K562 (cell line): Measurements from ENCODE around the gene TENT4B. TPM values are rescaled to one million over a fixed set of nuclear protein-coding genes. Genes with fewer than 3 reads are reported as not detected.

Experiments
- ELF2 ChIP-seq: fragments of 250-450 bp; sonication (Bioruptor Pico); IDR thresholded peaks from 2 replicates; pipeline ENCODE4 v1.5.0; 2021; ENCODE audit warnings: mild to moderate bottlenecking
- FOXA3 ChIP-seq, 2 experiments: fragments of 450-650 bp in 1 of 2; sonication (generic) in 1 of 2; formaldehyde crosslinking; IDR thresholded peaks in 1 of 2; conservative IDR thresholded peaks in 1 of 2; 2 replicates each; pipeline versions ENCODE4 v1.4.0 to v1.8.0; 2020 to 2022; ENCODE audit warnings: mild to moderate bottlenecking in 2 of 2, missing genetic modification reagents in 1 of 2
- FUS ChIP-seq: fragments of 200-400 bp; formaldehyde crosslinking; optimal IDR thresholded peaks from 2 replicates; pipeline ENCODE3; 2017; ENCODE audit warnings: low read depth, low read length
- GTF2E2 ChIP-seq: fragments of 200-800 bp; sonication (Bioruptor generic); IDR thresholded peaks from 2 replicates; pipeline ENCODE4 v1.6.1; 2016; ENCODE audit warnings: missing genetic modification characterization, missing compliant biosample characterization
- HMGN3 ChIP-seq: IDR thresholded peaks from 2 replicates; pipeline ENCODE4 v1.6.1; 2011; ENCODE audit warnings: borderline replicate concordance, low read depth, mild to moderate bottlenecking, mixed read lengths, low read length; ENCODE audit not compliant: insufficient read length; ENCODE audit errors: extremely low read depth
- NCOA1 ChIP-seq: fragments of 450-650 bp; IDR thresholded peaks from 2 replicates; pipeline ENCODE4 v1.6.1; 2016; ENCODE audit warnings: low read depth
- OTX1 ChIP-seq: fragments of 450-650 bp; formaldehyde crosslinking; IDR thresholded peaks from 2 replicates; pipeline ENCODE4 v1.4.0; 2022; ENCODE audit warnings: mild to moderate bottlenecking
- RHOXF2B ChIP-seq: fragments of 250-450 bp; sonication (Bioruptor Pico); conservative IDR thresholded peaks from 2 replicates; pipeline ENCODE4 v1.5.1; 2021
- USF1 ChIP-seq: sonication (generic); formaldehyde crosslinking; IDR thresholded peaks from 2 replicates; pipeline ENCODE4 v1.9.0; 2022; ENCODE audit warnings: mild to moderate bottlenecking, missing genetic modification reagents
- ZNF175 ChIP-seq: fragments of 200-800 bp; sonication (Bioruptor generic); IDR thresholded peaks from 2 replicates; pipeline ENCODE4 v1.6.1; 2016; ENCODE audit warnings: low read depth, mild to moderate bottlenecking, missing genetic modification characterization, missing compliant biosample characterization
- ZNF41 ChIP-seq: fragments of 250-450 bp; sonication (Bioruptor Pico); conservative IDR thresholded peaks from 2 replicates; pipeline ENCODE4 v1.4.0; 2020; ENCODE audit warnings: mild to moderate bottlenecking
- polyA plus RNA-seq, 8 experiments: library from polyadenylated mRNA; depleted of rRNA in 4 of 8; stranded (reverse) in 5 of 8; unstranded in 3 of 8; fragments of >200 nt; fragmentation: Nextera tagmentation in 2 of 8; fragmentation: Illumina TruSeq in 1 of 8; extraction: Ambion mirVana in 2 of 8; extraction: Trizol in 1 of 8; gene quantifications; 2 replicates each; pipeline versions ENCODE4 v1.2.1 to v1.2.3, GENCODE V29; 2011 to 2014; ENCODE audit warnings: inconsistent platforms in 1 of 8, missing spikeins in 1 of 8
- total RNA-seq, 7 experiments: library from RNA; depleted of rRNA in 6 of 7; stranded (reverse); fragments of >200 nt in 6 of 7; fragmentation: Illumina TruSeq in 2 of 7; extraction: Trizol in 2 of 7; gene quantifications; 2 replicates each; pipeline versions ENCODE4 v1.2.1 to v1.2.3, GENCODE V29; 2011 to 2021; ENCODE audit warnings: low replicate concordance in 1 of 7
- TF ChIP-seq, protein P1 (sequence below): sonication (generic); formaldehyde crosslinking; IDR thresholded peaks from 2 replicates; pipeline ENCODE4 v1.8.1; 2023; ENCODE audit warnings: mild to moderate bottlenecking, missing genetic modification reagents
- TF ChIP-seq, protein P2 (sequence below): fragments of 250-450 bp; sonication (Bioruptor Pico); IDR thresholded peaks from 2 replicates; pipeline ENCODE4 v1.8.0; 2021; ENCODE audit warnings: moderate library complexity, mild to moderate bottlenecking, inconsistent platforms
- TF ChIP-seq, protein P3 (sequence below): fragments of 450-650 bp; formaldehyde crosslinking; IDR thresholded peaks from 2 replicates; pipeline ENCODE4 v1.4.0; 2020; ENCODE audit warnings: mild to moderate bottlenecking, mixed read lengths
- TF ChIP-seq, protein P4 (sequence below): fragments of 250-450 bp; sonication (Bioruptor Pico); IDR thresholded peaks from 2 replicates; pipeline ENCODE4 v1.4.0; 2020; ENCODE audit warnings: mild to moderate bottlenecking, moderate library complexity
- TF ChIP-seq, protein P5 (sequence below), 2 experiments: IDR thresholded peaks; 2 replicates each; pipeline ENCODE4 v1.6.1; 2011; ENCODE audit warnings: borderline replicate concordance in 1 of 2, control low read depth in 1 of 2, low read depth in 1 of 2, low read length in 1 of 2, mild to moderate bottlenecking in 1 of 2, mixed read lengths in 1 of 2, moderate library complexity in 1 of 2; ENCODE audit not compliant: insufficient read depth in 1 of 2, insufficient read length in 1 of 2, poor library complexity in 1 of 2, severe bottlenecking in 1 of 2; ENCODE audit errors: extremely low read depth in 1 of 2

The TENT4B gene
- total and polyA plus RNA-seq, 9 of the 15 experiments (the other 6 are each of a cell fraction or from before 2014, with no cell fraction given): 5.2 to 8.4 (median 7.0) TPM

DNA sequence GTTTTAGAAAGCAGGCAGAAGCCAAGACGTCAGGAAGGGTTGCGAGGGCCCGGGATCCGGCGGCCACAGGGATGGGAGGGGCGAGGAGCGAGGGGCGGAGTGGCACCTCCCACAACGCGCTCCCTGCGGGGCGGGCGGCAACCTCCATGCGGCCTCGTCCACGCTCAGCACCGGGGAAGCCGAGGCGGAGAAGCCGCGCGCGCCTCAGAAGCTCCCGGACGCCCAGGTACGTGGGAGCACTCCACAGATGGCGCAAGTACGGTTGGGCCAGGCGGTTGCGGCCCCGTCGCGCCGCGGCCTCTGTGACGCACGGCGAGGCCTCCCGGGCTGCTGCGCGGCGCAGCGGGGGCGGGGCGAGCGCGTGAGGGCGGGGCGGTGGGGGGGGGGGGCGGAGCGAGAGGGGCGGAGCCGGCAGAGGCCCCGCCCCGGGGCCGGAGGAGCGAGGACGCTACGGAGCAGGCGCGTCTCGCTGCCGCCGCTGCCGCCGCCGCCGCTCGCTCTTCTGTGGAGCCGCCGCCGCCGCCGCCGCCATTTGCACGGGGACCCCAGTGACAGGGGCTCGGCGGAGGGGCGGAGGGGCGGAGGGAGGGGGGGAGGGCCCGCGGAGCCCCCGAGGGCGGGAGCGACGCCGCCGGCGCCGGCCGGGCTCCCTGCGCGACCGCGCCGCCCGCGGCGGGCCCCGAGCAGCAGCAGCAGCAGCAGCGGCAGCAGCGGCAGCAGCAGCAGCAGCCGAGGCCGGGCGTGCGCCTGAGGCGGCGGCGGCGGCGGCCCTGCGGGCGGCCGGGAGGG is at the start of gene TENT4B (continued):
- TF ChIP-seq, protein P1, sequence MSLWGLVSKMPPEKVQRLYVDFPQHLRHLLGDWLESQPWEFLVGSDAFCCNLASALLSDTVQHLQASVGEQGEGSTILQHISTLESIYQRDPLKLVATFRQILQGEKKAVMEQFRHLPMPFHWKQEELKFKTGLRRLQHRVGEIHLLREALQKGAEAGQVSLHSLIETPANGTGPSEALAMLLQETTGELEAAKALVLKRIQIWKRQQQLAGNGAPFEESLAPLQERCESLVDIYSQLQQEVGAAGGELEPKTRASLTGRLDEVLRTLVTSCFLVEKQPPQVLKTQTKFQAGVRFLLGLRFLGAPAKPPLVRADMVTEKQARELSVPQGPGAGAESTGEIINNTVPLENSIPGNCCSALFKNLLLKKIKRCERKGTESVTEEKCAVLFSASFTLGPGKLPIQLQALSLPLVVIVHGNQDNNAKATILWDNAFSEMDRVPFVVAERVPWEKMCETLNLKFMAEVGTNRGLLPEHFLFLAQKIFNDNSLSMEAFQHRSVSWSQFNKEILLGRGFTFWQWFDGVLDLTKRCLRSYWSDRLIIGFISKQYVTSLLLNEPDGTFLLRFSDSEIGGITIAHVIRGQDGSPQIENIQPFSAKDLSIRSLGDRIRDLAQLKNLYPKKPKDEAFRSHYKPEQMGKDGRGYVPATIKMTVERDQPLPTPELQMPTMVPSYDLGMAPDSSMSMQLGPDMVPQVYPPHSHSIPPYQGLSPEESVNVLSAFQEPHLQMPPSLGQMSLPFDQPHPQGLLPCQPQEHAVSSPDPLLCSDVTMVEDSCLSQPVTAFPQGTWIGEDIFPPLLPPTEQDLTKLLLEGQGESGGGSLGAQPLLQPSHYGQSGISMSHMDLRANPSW (CRISPR knock-in tag): no peak
- TF ChIP-seq RHOXF2B (CRISPR knock-in tag) (no peak), GTF2E2 (tag) (no peak), FUS (peak; percentile 56), NCOA1 (no peak), USF1 (no peak), ELF2 (CRISPR knock-in tag) (no peak), FOXA3 (CRISPR knock-in tag; conservative IDR thresholded peaks at IDR 0.05 in 1 of 2, IDR thresholded peaks at IDR 0.05 in 1 of 2) (no peak), HMGN3 (peak; percentile 42), ZNF175 (CRISPR knock-in tag) (no peak), ZNF41 (CRISPR knock-in tag) (no peak), OTX1 (CRISPR knock-in tag) (no peak; the same call in 1 of the 2 replicates)
- TF ChIP-seq, protein P2, sequence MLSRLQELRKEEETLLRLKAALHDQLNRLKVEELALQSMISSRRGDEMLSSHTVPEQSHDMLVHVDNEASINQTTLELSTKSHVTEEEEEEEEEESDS (CRISPR knock-in tag): no peak
- TF ChIP-seq, protein P3, sequence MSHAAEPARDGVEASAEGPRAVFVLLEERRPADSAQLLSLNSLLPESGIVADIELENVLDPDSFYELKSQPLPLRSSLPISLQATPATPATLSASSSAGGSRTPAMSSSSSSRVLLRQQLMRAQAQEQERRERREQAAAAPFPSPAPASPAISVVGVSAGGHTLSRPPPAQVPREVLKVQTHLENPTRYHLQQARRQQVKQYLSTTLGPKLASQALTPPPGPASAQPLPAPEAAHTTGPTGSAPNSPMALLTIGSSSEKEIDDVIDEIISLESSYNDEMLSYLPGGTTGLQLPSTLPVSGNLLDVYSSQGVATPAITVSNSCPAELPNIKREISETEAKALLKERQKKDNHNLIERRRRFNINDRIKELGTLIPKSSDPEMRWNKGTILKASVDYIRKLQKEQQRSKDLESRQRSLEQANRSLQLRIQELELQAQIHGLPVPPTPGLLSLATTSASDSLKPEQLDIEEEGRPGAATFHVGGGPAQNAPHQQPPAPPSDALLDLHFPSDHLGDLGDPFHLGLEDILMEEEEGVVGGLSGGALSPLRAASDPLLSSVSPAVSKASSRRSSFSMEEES (CRISPR knock-in tag): no peak
- TF ChIP-seq, protein P4, sequence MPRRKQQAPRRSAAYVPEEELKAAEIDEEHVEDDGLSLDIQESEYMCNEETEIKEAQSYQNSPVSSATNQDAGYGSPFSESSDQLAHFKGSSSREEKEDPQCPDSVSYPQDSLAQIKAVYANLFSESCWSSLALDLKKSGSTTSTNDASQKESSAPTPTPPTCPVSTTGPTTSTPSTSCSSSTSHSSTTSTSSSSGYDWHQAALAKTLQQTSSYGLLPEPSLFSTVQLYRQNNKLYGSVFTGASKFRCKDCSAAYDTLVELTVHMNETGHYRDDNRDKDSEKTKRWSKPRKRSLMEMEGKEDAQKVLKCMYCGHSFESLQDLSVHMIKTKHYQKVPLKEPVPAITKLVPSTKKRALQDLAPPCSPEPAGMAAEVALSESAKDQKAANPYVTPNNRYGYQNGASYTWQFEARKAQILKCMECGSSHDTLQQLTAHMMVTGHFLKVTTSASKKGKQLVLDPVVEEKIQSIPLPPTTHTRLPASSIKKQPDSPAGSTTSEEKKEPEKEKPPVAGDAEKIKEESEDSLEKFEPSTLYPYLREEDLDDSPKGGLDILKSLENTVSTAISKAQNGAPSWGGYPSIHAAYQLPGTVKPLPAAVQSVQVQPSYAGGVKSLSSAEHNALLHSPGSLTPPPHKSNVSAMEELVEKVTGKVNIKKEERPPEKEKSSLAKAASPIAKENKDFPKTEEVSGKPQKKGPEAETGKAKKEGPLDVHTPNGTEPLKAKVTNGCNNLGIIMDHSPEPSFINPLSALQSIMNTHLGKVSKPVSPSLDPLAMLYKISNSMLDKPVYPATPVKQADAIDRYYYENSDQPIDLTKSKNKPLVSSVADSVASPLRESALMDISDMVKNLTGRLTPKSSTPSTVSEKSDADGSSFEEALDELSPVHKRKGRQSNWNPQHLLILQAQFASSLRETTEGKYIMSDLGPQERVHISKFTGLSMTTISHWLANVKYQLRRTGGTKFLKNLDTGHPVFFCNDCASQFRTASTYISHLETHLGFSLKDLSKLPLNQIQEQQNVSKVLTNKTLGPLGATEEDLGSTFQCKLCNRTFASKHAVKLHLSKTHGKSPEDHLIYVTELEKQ (CRISPR knock-in tag): no peak
- TF ChIP-seq, protein P5, sequence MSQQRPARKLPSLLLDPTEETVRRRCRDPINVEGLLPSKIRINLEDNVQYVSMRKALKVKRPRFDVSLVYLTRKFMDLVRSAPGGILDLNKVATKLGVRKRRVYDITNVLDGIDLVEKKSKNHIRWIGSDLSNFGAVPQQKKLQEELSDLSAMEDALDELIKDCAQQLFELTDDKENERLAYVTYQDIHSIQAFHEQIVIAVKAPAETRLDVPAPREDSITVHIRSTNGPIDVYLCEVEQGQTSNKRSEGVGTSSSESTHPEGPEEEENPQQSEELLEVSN (IDR thresholded peaks at IDR 0.05; ENCODE audit: borderline replicate concordance in 1 of 2, extremely low read depth in 1 of 2, insufficient read depth in 1 of 2, insufficient read length in 1 of 2, low read depth in 1 of 2, low read length in 1 of 2, poor library complexity in 1 of 2, severe bottlenecking in 1 of 2): peak; percentile 61 to 63
